Thyroid gland (tissue), 4 donors: ENCODE results near the gene TNRC6B. TPM values are rescaled to one million over a fixed set of nuclear protein-coding genes. Genes with fewer than 3 reads are reported as not detected.

ENCODE experiments used
- DNase-seq, 2 donors: peaks; one replicate each; pipeline ENCODE4 v3.0.0-alpha.2; 2019
- H3K27ac ChIP-seq, 3 donors: fragments of 200-600 bp; sonication (generic); 1 replicate in 2 of 3; 2 replicates in 1 of 3; pipeline ENCODE4 v1.5.1; 2016 to 2019; ENCODE audit warnings: mild to moderate bottlenecking in 1 of 3, moderate library complexity in 1 of 3
- H3K27me3 ChIP-seq: fragments of 200-600 bp; sonication (generic); one replicate; pipeline ENCODE4 v1.5.1; 2019
- H3K36me3 ChIP-seq, 2 donors: fragments of 200-600 bp; sonication (generic); one replicate each; pipeline ENCODE4 v1.5.1; 2016 to 2019
- H3K4me1 ChIP-seq, 2 donors: fragments of 200-600 bp; sonication (generic); one replicate each; pipeline ENCODE4 v1.5.1; 2017 to 2019
- H3K4me3 ChIP-seq, 3 donors: fragments of 200-600 bp; sonication (generic); replicated peaks in 1 of 3; 1 replicate in 2 of 3; 2 replicates in 1 of 3; pipeline ENCODE4 v1.5.1; 2016; ENCODE audit warnings: mild to moderate bottlenecking in 1 of 3
- H3K9me3 ChIP-seq: fragments of 200-600 bp; sonication (generic); one replicate; pipeline ENCODE4 v1.5.1; 2017
- POLR2A ChIP-seq, 2 donors: fragments of 450-650 bp; IDR thresholded peaks; one replicate each; pipeline ENCODE4 v1.6.1; 2017; ENCODE audit warnings: antibody characterized with exemption in 2 of 2, mild to moderate bottlenecking in 2 of 2, moderate library complexity in 1 of 2
- WGBS, 2 donors: methylation state at CpG; one replicate each; pipeline ENCODE4 v1.1.5; 2017; 5-methylcytosine and 5-hydroxymethylcytosine counted together
- intact Hi-C: fragments of 100-400 bp; cut with DNase I; formaldehyde crosslinking; loops from one replicate; pipeline ENCODE4 v1.15.1; 2023
- total RNA-seq, 4 donors: library from RNA; depleted of rRNA; stranded (reverse); fragments of >200 nt; gene quantifications; one replicate each; pipeline ENCODE4 v1.2.3, GENCODE V29; 2016
- TF ChIP-seq, protein P1 (sequence below), 6 experiments: fragments of 200-600 bp in 3 of 6; fragments of 450-650 bp in 3 of 6; sonication (generic) in 3 of 6; IDR thresholded peaks; one replicate each; pipeline ENCODE4 v1.5.1; 2016 to 2019; ENCODE audit warnings: antibody characterized with exemption in 6 of 6, mild to moderate bottlenecking in 2 of 6, inconsistent platforms in 1 of 6, moderate library complexity in 1 of 6

TNRC6B gene
- total RNA-seq, 4 donors from 2014 or later = 46.1 to 202 (median 114) TPM

DNA sequence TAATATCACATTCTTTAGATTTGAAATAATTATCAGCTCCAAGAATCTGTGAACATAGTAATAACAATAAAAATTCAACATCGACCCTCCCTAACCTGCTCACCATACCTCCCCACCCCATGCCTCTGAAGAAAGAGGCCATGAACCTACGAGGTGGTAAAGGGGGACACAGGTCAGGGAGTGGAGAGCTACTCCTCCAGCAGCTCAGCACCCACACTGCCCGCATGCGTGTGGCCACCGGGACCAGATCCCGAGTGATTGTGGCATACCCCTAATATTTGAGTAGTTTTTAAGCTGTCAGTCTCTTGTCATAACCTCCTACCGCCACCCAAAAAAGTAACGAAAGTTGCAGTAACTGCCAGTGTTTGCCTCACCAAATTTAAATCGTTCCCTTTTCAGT, 151.7 kb downstream of the TNRC6B start:
- intact Hi-C loops = no loop called here
- Histone ChIP-seq H3K27ac (no peak overlapping the region), H3K9me3 (no peaks in the 10 kb centered on the region), H3K4me3 (no peak overlapping the region), H3K27me3 (no peaks in the 10 kb centered on the region), H3K4me1 (peaks cover 0 to 8% of the 10 kb centered on the region in 2 donors), H3K36me3 (peaks cover 0 to 10% of the 10 kb centered on the region in 2 donors)
- no peak for DNase-seq
- TF ChIP-seq POLR2A (IDR thresholded peaks at IDR 0.05) = no peak
- TF ChIP-seq, protein P1, sequence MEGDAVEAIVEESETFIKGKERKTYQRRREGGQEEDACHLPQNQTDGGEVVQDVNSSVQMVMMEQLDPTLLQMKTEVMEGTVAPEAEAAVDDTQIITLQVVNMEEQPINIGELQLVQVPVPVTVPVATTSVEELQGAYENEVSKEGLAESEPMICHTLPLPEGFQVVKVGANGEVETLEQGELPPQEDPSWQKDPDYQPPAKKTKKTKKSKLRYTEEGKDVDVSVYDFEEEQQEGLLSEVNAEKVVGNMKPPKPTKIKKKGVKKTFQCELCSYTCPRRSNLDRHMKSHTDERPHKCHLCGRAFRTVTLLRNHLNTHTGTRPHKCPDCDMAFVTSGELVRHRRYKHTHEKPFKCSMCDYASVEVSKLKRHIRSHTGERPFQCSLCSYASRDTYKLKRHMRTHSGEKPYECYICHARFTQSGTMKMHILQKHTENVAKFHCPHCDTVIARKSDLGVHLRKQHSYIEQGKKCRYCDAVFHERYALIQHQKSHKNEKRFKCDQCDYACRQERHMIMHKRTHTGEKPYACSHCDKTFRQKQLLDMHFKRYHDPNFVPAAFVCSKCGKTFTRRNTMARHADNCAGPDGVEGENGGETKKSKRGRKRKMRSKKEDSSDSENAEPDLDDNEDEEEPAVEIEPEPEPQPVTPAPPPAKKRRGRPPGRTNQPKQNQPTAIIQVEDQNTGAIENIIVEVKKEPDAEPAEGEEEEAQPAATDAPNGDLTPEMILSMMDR (IDR thresholded peaks at IDR 0.05) = no peak
- WGBS, 2 donors = 94% methylated on average over 9 of the region's 9 CpGs

DNA sequence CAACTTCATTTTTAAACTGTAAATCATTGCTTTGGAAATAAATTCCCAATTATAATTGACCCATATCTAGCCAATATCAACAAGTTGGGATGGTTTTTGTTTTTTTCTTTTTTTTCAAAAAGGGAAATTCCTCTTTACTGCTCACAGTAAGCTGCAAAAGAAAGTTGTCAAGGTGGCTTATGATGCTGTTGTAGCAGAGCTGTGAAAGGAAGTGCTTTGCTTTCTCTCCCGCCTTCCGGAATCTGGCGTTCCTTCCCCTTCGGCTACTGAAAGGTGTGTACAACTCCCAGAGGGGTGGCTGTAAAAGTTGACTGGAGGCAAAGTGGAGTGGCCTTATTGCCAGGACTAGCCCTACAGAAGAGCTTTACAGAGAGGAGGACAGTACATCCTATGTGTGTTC, 152.4 kb downstream of the TNRC6B start:
- intact Hi-C loops = no loop called here
- no peak overlapping the region for H3K27ac ChIP-seq
- H3K4me3 ChIP-seq = no peak overlapping the region
- no peaks in the 10 kb centered on the region for H3K9me3 ChIP-seq
- DNase-seq = no peak
- no peak for TF ChIP-seq POLR2A (IDR thresholded peaks at IDR 0.05)
- TF ChIP-seq, protein P1 (IDR thresholded peaks at IDR 0.05) = no peak
- 81 to 83% methylated on average over 4 of the region's 4 CpGs for WGBS, 2 donors
- H3K27me3 ChIP-seq = no peaks in the 10 kb centered on the region
- H3K36me3 ChIP-seq = peaks cover 0 to 10% of the 10 kb centered on the region in 2 donors
- H3K4me1 ChIP-seq = peaks cover 0 to 8% of the 10 kb centered on the region in 2 donors

DNA sequence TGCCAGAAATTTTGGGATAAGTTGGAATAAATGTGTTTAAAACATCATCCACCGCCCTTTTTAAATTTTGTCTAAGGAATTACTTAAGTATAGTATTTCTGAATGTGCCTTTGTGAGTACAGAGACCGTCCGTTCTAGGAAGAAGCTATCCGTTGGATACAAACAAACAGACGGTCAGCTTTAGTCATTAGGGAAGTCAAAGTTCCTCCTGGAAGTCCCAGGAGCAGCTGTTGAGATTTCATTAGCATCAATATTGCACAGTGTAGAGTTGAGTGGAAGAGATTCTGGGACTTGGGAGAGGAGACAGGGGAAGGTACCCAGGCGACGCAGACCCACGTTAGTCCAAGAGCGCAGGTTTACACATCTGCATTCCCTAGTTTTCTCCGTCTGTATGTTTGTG, 152.9 kb downstream of the TNRC6B start:
- Histone ChIP-seq H3K36me3 (peaks cover 0 to 5% of the 10 kb centered on the region in 2 donors), H3K27ac (no peak overlapping the region), H3K27me3 (no peaks in the 10 kb centered on the region), H3K4me1 (peaks cover 0 to 8% of the 10 kb centered on the region in 2 donors), H3K4me3 (no peak overlapping the region), H3K9me3 (no peaks in the 10 kb centered on the region)
- intact Hi-C loops = no loop called here
- TF ChIP-seq, protein P1 (IDR thresholded peaks at IDR 0.05) = no peak
- no peak for TF ChIP-seq POLR2A (IDR thresholded peaks at IDR 0.05)
- 86 to 96% methylated on average over 10 of the region's 10 CpGs for WGBS, 2 donors
- DNase-seq = no peak

DNA sequence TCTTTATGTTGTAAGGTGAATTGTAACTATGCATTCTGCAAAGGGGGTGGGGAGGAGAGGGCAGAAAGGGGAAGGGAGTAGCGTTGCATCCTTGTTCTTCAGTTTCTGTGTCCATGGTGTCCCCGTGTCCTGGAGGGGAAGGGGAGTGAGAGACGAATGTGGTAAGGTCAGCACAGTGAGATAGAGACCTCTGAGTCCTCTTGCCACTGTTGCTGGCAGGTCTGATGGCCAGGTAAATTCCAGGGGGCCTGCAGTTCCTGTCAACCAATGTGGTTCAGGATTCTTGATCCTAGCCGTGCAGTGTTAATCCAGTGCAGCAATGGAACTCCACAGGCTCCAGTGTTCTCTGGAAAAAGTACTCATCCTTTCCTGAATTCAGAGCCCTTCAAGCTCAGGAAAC, 154.0 kb downstream of the TNRC6B start:
- no peaks in the 10 kb centered on the region for H3K9me3 ChIP-seq
- DNase-seq = no peak
- H3K27ac ChIP-seq = no peak overlapping the region
- no peaks in the 10 kb centered on the region for H3K27me3 ChIP-seq
- peaks cover 0 to 8% of the 10 kb centered on the region in 2 donors for H3K4me1 ChIP-seq
- peaks cover 0 to 5% of the 10 kb centered on the region in 2 donors for H3K36me3 ChIP-seq
- H3K4me3 ChIP-seq = no peak overlapping the region
- WGBS, 2 donors = 74 to 75% methylated on average over 4 of the region's 4 CpGs
- intact Hi-C loops = no loop called here
- TF ChIP-seq POLR2A (IDR thresholded peaks at IDR 0.05) = no peak
- TF ChIP-seq, protein P1 (IDR thresholded peaks at IDR 0.05) = no peak

DNA sequence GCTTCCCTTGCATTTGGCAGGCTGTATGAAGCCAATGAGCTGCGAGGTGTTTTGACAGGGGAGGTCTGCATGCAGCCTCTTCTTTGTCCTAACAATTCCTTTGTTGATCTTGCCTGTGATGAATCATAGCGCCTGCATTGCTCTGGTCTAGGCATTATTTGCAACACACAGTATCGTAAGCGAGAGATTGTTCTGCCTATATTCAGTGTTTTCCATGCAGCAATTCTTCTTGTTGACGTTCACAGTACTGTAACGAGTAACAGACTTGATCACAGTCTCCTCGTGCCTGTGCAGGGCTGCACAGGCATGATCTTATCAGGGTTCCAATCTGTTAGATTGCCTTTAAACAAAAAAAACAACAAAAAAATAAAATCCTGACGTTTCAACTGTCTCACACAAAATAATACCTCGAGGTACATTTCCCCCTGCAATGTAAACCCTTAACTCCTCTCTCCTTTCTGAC, 154.6 kb downstream of the TNRC6B start:
- TF ChIP-seq, protein P1 (IDR thresholded peaks at IDR 0.05) = no peak
- no peak for TF ChIP-seq POLR2A (IDR thresholded peaks at IDR 0.05)

More for the DNA sequence above, 154.6 kb downstream of the TNRC6B start:
- no peak overlapping the region for H3K27ac ChIP-seq
- no peak overlapping the region for H3K4me3 ChIP-seq
- peaks cover 0 to 5% of the 10 kb centered on the region in 2 donors for H3K36me3 ChIP-seq
- H3K9me3 ChIP-seq = no peaks in the 10 kb centered on the region
- H3K27me3 ChIP-seq = no peaks in the 10 kb centered on the region
- peaks cover 0 to 8% of the 10 kb centered on the region in 2 donors for H3K4me1 ChIP-seq
- 64 to 65% methylated on average over 9 of the region's 9 CpGs for WGBS, 2 donors
- DNase-seq = no peak
- intact Hi-C loops = no loop called here
